ENCODE data around the gene CORO2A.
A peak's percentile ranks its signal among the peaks of the same experiment; 100 is the strongest.

CORO2A gene

GRCh38 chr9:98219794-98220370 is 27.4 kb upstream of the CORO2A start (continued):
- TF ChIP-seq HIC1 (tag by site-specific recombination; IDR thresholded peaks at IDR 0.05), result no peak
- TF ChIP-seq PBX3 (CRISPR knock-in tag; IDR thresholded peaks at IDR 0.05), result no peak

GRCh38 chr9:98219364-98219716 is 26.9 kb upstream of the CORO2A start:
- ChIA-PET CTCF (interaction anchor here (0.9 kb wide), 1 partner anchor 38 kb away, joined by 3 read pairs; no protein-coding TSS in a partner anchor), POLR2A (no interaction called here)
- H3K4me1 ChIP-seq (ENCODE audit: control insufficient read depth, insufficient read depth, low read length), result no peaks in the 10 kb centered on the region
- H3K36me3 ChIP-seq (ENCODE audit: control insufficient read depth in 2 of 2, insufficient read depth in 1 of 2, low read length in 2 of 2), result no peaks in the 10 kb centered on the region
- H3K9me3 ChIP-seq (ENCODE audit: control insufficient read depth, insufficient read depth, low read depth, low read length), result no peaks in the 10 kb centered on the region
- TF ChIP-seq ZNF19 (tag by site-specific recombination; IDR thresholded peaks at IDR 0.05; ENCODE audit: low read depth) (no peak), ZNF121 (tag by site-specific recombination; IDR thresholded peaks at IDR 0.05) (no peak)
- no peak overlapping the region for H3K4me3 ChIP-seq (ENCODE audit: low read depth, low read length)
- no peak overlapping the region for H3K27ac ChIP-seq (ENCODE audit: extremely low read depth, low read depth, low read length)

GRCh38 chr9:98218562-98219363 is 26.3 kb upstream of the CORO2A start:
- ChIA-PET POLR2A (no interaction called here), CTCF (interaction anchor here (0.9 kb wide), 1 partner anchor 38 kb away, joined by 3 read pairs; no protein-coding TSS in a partner anchor)
- H3K4me1 ChIP-seq (ENCODE audit: control insufficient read depth, insufficient read depth, low read length), result no peaks in the 10 kb centered on the region
- no peak overlapping the region for H3K4me3 ChIP-seq (ENCODE audit: low read depth, low read length)
- no peaks in the 10 kb centered on the region for H3K9me3 ChIP-seq (ENCODE audit: control insufficient read depth, insufficient read depth, low read depth, low read length)
- TF ChIP-seq ZFP41 (tag by site-specific recombination; IDR thresholded peaks at IDR 0.05; ENCODE audit: borderline replicate concordance), result no peak
- peak; percentile 47; the same call in 1 of the 2 replicates for TF ChIP-seq ZIC2 (tag by site-specific recombination; IDR thresholded peaks at IDR 0.05)
- no peak overlapping the region for H3K27ac ChIP-seq (ENCODE audit: extremely low read depth, low read depth, low read length)
- no peaks in the 10 kb centered on the region for H3K36me3 ChIP-seq (ENCODE audit: control insufficient read depth in 2 of 2, insufficient read depth in 1 of 2, low read length in 2 of 2)

- H3K27ac ChIP-seq (ENCODE audit: extremely low read depth, low read depth, low read length), result no peak overlapping the region
- no peaks in the 10 kb centered on the region for H3K9me3 ChIP-seq (ENCODE audit: control insufficient read depth, insufficient read depth, low read depth, low read length)
- POLR2A ChIA-PET, result no interaction called here
- TF ChIP-seq ZNF274 (IDR thresholded peaks at IDR 0.05; ENCODE audit: low read length), result no peak
- no peak for TF ChIP-seq ZNF274 (tag by site-specific recombination; IDR thresholded peaks at IDR 0.05; ENCODE audit: borderline replicate concordance)
- no peak for TF ChIP-seq ZNF560 (tag by site-specific recombination; IDR thresholded peaks at IDR 0.05; ENCODE audit: borderline replicate concordance)
- no peak for TF ChIP-seq ZNF561 (tag by site-specific recombination; IDR thresholded peaks at IDR 0.05; ENCODE audit: borderline replicate concordance)
- TF ChIP-seq ZNF449 (tag by site-specific recombination; IDR thresholded peaks at IDR 0.05), result no peak
- TF ChIP-seq ZNF292 (tag by site-specific recombination; IDR thresholded peaks at IDR 0.05; ENCODE audit: borderline replicate concordance, low read depth), result no peak
- TF ChIP-seq ZNF354C (tag by site-specific recombination; IDR thresholded peaks at IDR 0.05; ENCODE audit: borderline replicate concordance, low read depth), result no peak
- no peak for TF ChIP-seq ZNF394 (tag by site-specific recombination; IDR thresholded peaks at IDR 0.05; ENCODE audit: borderline replicate concordance)
- TF ChIP-seq ZNF629 (tag by site-specific recombination; IDR thresholded peaks at IDR 0.05), result no peak
- TF ChIP-seq ZNF658 (tag by site-specific recombination; IDR thresholded peaks at IDR 0.05), result no peak
- no peak for TF ChIP-seq ZNF133 (tag by site-specific recombination; IDR thresholded peaks at IDR 0.05)
- TF ChIP-seq ZNF138 (tag by site-specific recombination; IDR thresholded peaks at IDR 0.05; ENCODE audit: borderline replicate concordance), result no peak
- TF ChIP-seq ZNF555 (tag by site-specific recombination; conservative IDR thresholded peaks at IDR 0.05), result no peak
- no peak for TF ChIP-seq ATF2 (tag by site-specific recombination; IDR thresholded peaks at IDR 0.05; ENCODE audit: low read depth)
- TF ChIP-seq KLF1 (tag by site-specific recombination; IDR thresholded peaks at IDR 0.05), result no peak
- no peak overlapping the region for H3K4me3 ChIP-seq (ENCODE audit: low read depth, low read length)
- CTCF ChIA-PET, result no interaction called here
- H3K36me3 ChIP-seq (ENCODE audit: control insufficient read depth in 2 of 2, insufficient read depth in 1 of 2, low read length in 2 of 2), result no peaks in the 10 kb centered on the region
- no peaks in the 10 kb centered on the region for H3K4me1 ChIP-seq (ENCODE audit: control insufficient read depth, insufficient read depth, low read length)
Observed at GRCh38 chr9:98217255-98217654, 24.8 kb upstream of the CORO2A start.
